Measurements from ENCODE around the gene RAB34. TPM values are rescaled to one million over a fixed set of nuclear protein-coding genes. Genes with fewer than 3 reads are reported as not detected.

RAB34 gene
- polyA plus RNA-seq, 2 of the 4 experiments (the other 2 are of a cell fraction), result 211 to 288 TPM

DNA sequence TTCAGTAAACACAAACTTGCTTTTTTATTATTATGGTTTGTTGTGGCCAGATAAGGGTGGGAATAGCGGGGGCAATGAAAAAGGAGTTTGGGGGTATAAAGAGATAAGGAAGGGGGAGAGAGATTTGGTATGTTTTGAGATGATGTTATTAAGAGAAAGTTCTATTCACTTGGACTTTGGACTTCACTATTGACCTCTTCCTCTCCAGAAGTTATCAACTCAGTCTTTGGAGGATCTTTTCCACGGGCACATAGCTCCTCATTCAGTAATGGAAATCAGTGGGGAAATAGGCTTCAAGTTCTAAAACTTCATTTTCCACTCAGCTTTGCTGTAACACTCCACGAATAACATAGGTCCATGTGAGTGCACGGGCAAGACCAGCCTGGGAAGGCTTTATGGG is 29.2 kb downstream of the RAB34 start:
- no peaks in the 10 kb centered on the region for H3K4me1 ChIP-seq
- H3K4me3 ChIP-seq, result no peak overlapping the region
- DNase-seq (ENCODE audit: low read depth in 1 of 2, low spot score in 1 of 2) (no peak), ATAC-seq (no peak), FAIRE-seq (no peak)
- H3K4me2 ChIP-seq, result no peak overlapping the region
- H3K9me3 ChIP-seq, result no peaks in the 10 kb centered on the region
- ChIA-PET CTCF (interaction anchor here (1.0 to 31.4 kb wide), 6 partner anchors 15 to 195 kb away, joined by 3 to 335 read pairs (median 14); partner anchors contain the start of genes BLTP2, NEK8, PROCA1 and TLCD1), POLR2A (no interaction called here)
- H3K27ac ChIP-seq, result no peak overlapping the region
- TF ChIP-seq POLR2A (IDR thresholded peaks at IDR 0.05; ENCODE audit: low read length) (no peak), FOSL2 (IDR thresholded peaks at IDR 0.05) (no peak), FOSL2 (CRISPR knock-in tag; IDR thresholded peaks at IDR 0.05) (no peak), JUN (IDR thresholded peaks at IDR 0.05) (no peak), MYC (IDR thresholded peaks at IDR 0.05; ENCODE audit: borderline replicate concordance, low read length) (no peak), POLR2AphosphoS2 (conservative IDR thresholded peaks at IDR 0.05; ENCODE audit: low read length) (no peak), BHLHE40 (IDR thresholded peaks at IDR 0.05; ENCODE audit: low read depth, low read length) (no peak), ZFP36 (IDR thresholded peaks at IDR 0.05; ENCODE audit: borderline replicate concordance, partially characterized antibody) (no peak), ZNF302 (CRISPR knock-in tag; IDR thresholded peaks at IDR 0.05) (no peak), ZSCAN20 (CRISPR knock-in tag; IDR thresholded peaks at IDR 0.05) (no peak), MAZ (IDR thresholded peaks at IDR 0.05; ENCODE audit: borderline replicate concordance, low read depth, low read length) (no peak)
- 95% methylated on average over 4 of the region's 4 CpGs for WGBS (ENCODE audit: missing lambda C conversion rate)

DNA sequence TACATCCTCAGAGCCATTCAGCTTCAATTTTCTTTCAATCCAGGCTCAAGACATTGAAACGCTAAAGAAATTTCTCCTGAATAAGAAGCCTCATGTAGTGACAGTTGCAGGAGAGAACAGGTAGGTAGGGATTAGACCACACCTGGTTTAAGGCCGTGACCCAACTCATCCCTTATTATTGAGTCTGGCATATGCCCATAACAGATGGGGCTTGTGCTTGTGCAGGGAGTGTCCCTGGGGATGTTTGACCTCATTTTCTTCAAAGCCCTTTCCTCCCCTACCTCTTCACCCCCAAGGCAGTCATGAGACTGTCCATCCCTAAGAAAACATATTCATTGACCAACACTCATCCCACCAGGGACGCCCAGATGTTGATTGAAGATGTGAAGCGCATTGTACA is 31.4 kb downstream of the RAB34 start:
- Histone ChIP-seq H3K4me1 (no peaks in the 10 kb centered on the region), H3K4me2 (no peak overlapping the region), H3K27ac (no peak overlapping the region), H3K4me3 (no peak overlapping the region), H3K9me3 (no peaks in the 10 kb centered on the region)
- ChIA-PET POLR2A (no interaction called here), CTCF (interaction anchor here (0.6 to 31.4 kb wide), 6 partner anchors 10 to 267 kb away, joined by 3 to 335 read pairs (median 20); partner anchors contain the start of genes BLTP2, NEK8, PROCA1 and TLCD1)
- TF ChIP-seq NPAS2 (CRISPR knock-in tag; IDR thresholded peaks at IDR 0.05; ENCODE audit: borderline replicate concordance), result no peak
- TF ChIP-seq RNF2 (IDR thresholded peaks at IDR 0.05; ENCODE audit: borderline replicate concordance, low read depth), result no peak
- TF ChIP-seq POLR2AphosphoS2 (conservative IDR thresholded peaks at IDR 0.05; ENCODE audit: low read length), result no peak
- TF ChIP-seq RFX5 (IDR thresholded peaks at IDR 0.05), result no peak
- TF ChIP-seq, protein P1, sequence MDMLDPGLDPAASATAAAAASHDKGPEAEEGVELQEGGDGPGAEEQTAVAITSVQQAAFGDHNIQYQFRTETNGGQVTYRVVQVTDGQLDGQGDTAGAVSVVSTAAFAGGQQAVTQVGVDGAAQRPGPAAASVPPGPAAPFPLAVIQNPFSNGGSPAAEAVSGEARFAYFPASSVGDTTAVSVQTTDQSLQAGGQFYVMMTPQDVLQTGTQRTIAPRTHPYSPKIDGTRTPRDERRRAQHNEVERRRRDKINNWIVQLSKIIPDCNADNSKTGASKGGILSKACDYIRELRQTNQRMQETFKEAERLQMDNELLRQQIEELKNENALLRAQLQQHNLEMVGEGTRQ (IDR thresholded peaks at IDR 0.05), result no peak
- TF ChIP-seq PHF8 (IDR thresholded peaks at IDR 0.05; ENCODE audit: borderline replicate concordance, low read depth), result no peak
- TF ChIP-seq FOSB (CRISPR knock-in tag; IDR thresholded peaks at IDR 0.05), result no peak
- TF ChIP-seq CBX2 (IDR thresholded peaks at IDR 0.05; ENCODE audit: borderline replicate concordance, low read depth), result no peak
- no peak for TF ChIP-seq ZSCAN20 (CRISPR knock-in tag; IDR thresholded peaks at IDR 0.05)
- no peak for TF ChIP-seq KDM5A (IDR thresholded peaks at IDR 0.05)
- TF ChIP-seq, protein P2, sequence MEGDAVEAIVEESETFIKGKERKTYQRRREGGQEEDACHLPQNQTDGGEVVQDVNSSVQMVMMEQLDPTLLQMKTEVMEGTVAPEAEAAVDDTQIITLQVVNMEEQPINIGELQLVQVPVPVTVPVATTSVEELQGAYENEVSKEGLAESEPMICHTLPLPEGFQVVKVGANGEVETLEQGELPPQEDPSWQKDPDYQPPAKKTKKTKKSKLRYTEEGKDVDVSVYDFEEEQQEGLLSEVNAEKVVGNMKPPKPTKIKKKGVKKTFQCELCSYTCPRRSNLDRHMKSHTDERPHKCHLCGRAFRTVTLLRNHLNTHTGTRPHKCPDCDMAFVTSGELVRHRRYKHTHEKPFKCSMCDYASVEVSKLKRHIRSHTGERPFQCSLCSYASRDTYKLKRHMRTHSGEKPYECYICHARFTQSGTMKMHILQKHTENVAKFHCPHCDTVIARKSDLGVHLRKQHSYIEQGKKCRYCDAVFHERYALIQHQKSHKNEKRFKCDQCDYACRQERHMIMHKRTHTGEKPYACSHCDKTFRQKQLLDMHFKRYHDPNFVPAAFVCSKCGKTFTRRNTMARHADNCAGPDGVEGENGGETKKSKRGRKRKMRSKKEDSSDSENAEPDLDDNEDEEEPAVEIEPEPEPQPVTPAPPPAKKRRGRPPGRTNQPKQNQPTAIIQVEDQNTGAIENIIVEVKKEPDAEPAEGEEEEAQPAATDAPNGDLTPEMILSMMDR (IDR thresholded peaks at IDR 0.05), result no peak
- FAIRE-seq (no peak), ATAC-seq (no peak), DNase-seq (ENCODE audit: low read depth in 1 of 2, low spot score in 1 of 2) (no peak)
- 87% methylated on average over 4 of the region's 4 CpGs for WGBS (ENCODE audit: missing lambda C conversion rate)

DNA sequence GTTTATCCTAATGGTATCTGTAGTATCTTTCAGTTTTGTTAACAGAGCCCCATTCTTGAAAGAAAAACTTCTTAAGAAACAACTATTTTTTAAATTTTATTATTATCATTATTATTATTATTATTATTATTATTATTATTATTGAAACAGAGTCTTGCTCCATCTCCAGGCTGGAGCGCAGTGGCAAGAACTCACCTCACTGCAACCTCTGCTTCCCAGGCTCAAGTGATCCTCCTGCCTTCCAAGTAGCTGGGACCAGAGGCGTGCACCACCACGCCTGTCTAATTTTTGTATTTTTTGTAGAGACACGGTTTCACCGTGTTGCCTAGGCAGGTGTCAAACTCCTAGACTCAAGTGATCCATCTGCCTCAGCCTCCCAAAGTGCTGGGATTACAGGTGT is 32.3 kb downstream of the RAB34 start:
- 88% methylated on average over 5 of the region's 5 CpGs for WGBS (ENCODE audit: missing lambda C conversion rate)
- FAIRE-seq (no peak), DNase-seq (ENCODE audit: low read depth in 1 of 2, low spot score in 1 of 2) (no peak), ATAC-seq (no peak)
- no peak overlapping the region for H3K4me3 ChIP-seq
- POLR2A ChIA-PET, result no interaction called here
- H3K4me1 ChIP-seq, result no peaks in the 10 kb centered on the region
- CTCF ChIA-PET, result interaction anchor here (1.1 to 31.4 kb wide), 7 partner anchors 9 to 268 kb away, joined by 3 to 335 read pairs (median 17); partner anchors contain the start of genes BLTP2, NEK8, PROCA1 and TLCD1
- H3K27ac ChIP-seq, result no peak overlapping the region
- H3K4me2 ChIP-seq, result no peak overlapping the region
- H3K9me3 ChIP-seq, result no peaks in the 10 kb centered on the region
- no peak for TF ChIP-seq EHF (CRISPR knock-in tag; IDR thresholded peaks at IDR 0.05)
- TF ChIP-seq CBX2 (IDR thresholded peaks at IDR 0.05; ENCODE audit: borderline replicate concordance, low read depth), result no peak
- no peak for TF ChIP-seq KDM1A (IDR thresholded peaks at IDR 0.05; ENCODE audit: low read depth)
- TF ChIP-seq ZNF302 (CRISPR knock-in tag; IDR thresholded peaks at IDR 0.05), result no peak
- TF ChIP-seq, protein P3, sequence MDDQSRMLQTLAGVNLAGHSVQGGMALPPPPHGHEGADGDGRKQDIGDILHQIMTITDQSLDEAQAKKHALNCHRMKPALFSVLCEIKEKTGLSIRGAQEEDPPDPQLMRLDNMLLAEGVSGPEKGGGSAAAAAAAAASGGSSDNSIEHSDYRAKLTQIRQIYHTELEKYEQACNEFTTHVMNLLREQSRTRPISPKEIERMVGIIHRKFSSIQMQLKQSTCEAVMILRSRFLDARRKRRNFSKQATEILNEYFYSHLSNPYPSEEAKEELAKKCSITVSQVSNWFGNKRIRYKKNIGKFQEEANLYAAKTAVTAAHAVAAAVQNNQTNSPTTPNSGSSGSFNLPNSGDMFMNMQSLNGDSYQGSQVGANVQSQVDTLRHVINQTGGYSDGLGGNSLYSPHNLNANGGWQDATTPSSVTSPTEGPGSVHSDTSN (IDR thresholded peaks at IDR 0.05), result no peak
- TF ChIP-seq, protein P4, sequence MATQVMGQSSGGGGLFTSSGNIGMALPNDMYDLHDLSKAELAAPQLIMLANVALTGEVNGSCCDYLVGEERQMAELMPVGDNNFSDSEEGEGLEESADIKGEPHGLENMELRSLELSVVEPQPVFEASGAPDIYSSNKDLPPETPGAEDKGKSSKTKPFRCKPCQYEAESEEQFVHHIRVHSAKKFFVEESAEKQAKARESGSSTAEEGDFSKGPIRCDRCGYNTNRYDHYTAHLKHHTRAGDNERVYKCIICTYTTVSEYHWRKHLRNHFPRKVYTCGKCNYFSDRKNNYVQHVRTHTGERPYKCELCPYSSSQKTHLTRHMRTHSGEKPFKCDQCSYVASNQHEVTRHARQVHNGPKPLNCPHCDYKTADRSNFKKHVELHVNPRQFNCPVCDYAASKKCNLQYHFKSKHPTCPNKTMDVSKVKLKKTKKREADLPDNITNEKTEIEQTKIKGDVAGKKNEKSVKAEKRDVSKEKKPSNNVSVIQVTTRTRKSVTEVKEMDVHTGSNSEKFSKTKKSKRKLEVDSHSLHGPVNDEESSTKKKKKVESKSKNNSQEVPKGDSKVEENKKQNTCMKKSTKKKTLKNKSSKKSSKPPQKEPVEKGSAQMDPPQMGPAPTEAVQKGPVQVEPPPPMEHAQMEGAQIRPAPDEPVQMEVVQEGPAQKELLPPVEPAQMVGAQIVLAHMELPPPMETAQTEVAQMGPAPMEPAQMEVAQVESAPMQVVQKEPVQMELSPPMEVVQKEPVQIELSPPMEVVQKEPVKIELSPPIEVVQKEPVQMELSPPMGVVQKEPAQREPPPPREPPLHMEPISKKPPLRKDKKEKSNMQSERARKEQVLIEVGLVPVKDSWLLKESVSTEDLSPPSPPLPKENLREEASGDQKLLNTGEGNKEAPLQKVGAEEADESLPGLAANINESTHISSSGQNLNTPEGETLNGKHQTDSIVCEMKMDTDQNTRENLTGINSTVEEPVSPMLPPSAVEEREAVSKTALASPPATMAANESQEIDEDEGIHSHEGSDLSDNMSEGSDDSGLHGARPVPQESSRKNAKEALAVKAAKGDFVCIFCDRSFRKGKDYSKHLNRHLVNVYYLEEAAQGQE (IDR thresholded peaks at IDR 0.05), result no peak
- TF ChIP-seq, protein P5, sequence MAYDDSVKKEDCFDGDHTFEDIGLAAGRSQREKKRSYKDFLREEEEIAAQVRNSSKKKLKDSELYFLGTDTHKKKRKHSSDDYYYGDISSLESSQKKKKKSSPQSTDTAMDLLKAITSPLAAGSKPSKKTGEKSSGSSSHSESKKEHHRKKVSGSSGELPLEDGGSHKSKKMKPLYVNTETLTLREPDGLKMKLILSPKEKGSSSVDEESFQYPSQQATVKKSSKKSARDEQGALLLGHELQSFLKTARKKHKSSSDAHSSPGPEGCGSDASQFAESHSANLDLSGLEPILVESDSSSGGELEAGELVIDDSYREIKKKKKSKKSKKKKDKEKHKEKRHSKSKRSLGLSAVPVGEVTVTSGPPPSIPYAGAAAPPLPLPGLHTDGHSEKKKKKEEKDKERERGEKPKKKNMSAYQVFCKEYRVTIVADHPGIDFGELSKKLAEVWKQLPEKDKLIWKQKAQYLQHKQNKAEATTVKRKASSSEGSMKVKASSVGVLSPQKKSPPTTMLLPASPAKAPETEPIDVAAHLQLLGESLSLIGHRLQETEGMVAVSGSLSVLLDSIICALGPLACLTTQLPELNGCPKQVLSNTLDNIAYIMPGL (CRISPR knock-in tag; IDR thresholded peaks at IDR 0.05; ENCODE audit: borderline replicate concordance), result no peak
- TF ChIP-seq EHMT2 (IDR thresholded peaks at IDR 0.05; ENCODE audit: low read depth), result no peak

Data from A549 (cell line).